ENCODE data around the gene SERP2.

The SERP2 gene

GRCh38 chr13:44354884-44355283 is 18.7 kb upstream of the SERP2 start:
- no peak for DNase-seq
- intact Hi-C loops (cut with DNase I) = no loop called here

GRCh38 chr13:44355621-44356020 is 18.0 kb upstream of the SERP2 start:
- DNase-seq = no peak
- intact Hi-C loops (cut with DNase I) = no loop called here

- intact Hi-C loops (cut with DNase I) = no loop called here
These were observed 13.6 kb upstream of the SERP2 start for GRCh38 chr13:44359983-44360375.

GRCh38 chr13:44362394-44363040 is 11.1 kb upstream of the SERP2 start:
- intact Hi-C loops (cut with DNase I) = no loop called here
- DNase-seq = no peak

More at GRCh38 chr13:44359983-44360375, 13.6 kb upstream of the SERP2 start:
- no peak for DNase-seq

GRCh38 chr13:44363631-44364344 is 9.8 kb upstream of the SERP2 start:
- no peak for DNase-seq
- intact Hi-C loops (cut with DNase I) = no loop called here

GRCh38 chr13:44364345-44365000 is 9.2 kb upstream of the SERP2 start:
- no peak for DNase-seq
- intact Hi-C loops (cut with DNase I) = no loop called here

GRCh38 chr13:44365008-44365407 is 8.6 kb upstream of the SERP2 start:
- intact Hi-C loops (cut with DNase I) = no loop called here
- no peak for DNase-seq

GRCh38 chr13:44365899-44366298 is 7.7 kb upstream of the SERP2 start:
- intact Hi-C loops (cut with DNase I) = no loop called here

GRCh38 chr13:44368062-44368591 is 5.5 kb upstream of the SERP2 start:
- DNase-seq = no peak
- intact Hi-C loops (cut with DNase I) = no loop called here

More at GRCh38 chr13:44365899-44366298, 7.7 kb upstream of the SERP2 start:
- no peak for DNase-seq

- DNase-seq = no peak
- intact Hi-C loops (cut with DNase I) = no loop called here
These were observed 4.8 kb upstream of the SERP2 start for GRCh38 chr13:44368599-44369368.

GRCh38 chr13:44371421-44371820 is 2.2 kb upstream of the SERP2 start:
- intact Hi-C loops (cut with DNase I) = no loop called here
- no peak for DNase-seq

GRCh38 chr13:44373247-44373600 is 400 bp upstream of the SERP2 start:
- intact Hi-C loops (cut with DNase I) = no loop called here
- peak in 2 of 10 donors; percentile 72 to 87 for DNase-seq

- peak in 1 of 10 donors; percentile 23 for DNase-seq
- intact Hi-C loops (cut with DNase I) = no loop called here
These were observed 706 bp downstream of the SERP2 start for GRCh38 chr13:44374348-44374712.

GRCh38 chr13:44378277-44378676 is 4.7 kb downstream of the SERP2 start:
- intact Hi-C loops (cut with DNase I) = loop anchor here (5.0 kb wide), 1 partner anchor 54 kb away; no protein-coding TSS in a partner anchor
- DNase-seq = no peak

- intact Hi-C loops (cut with DNase I) = loop anchor here (5.0 kb wide), 1 partner anchor 52 kb away; no protein-coding TSS in a partner anchor
- no peak for DNase-seq
These were observed 6.3 kb downstream of the SERP2 start for GRCh38 chr13:44379885-44380284.

GRCh38 chr13:44380404-44381165 is 7.0 kb downstream of the SERP2 start:
- intact Hi-C loops (cut with DNase I) = no loop called here
- no peak for DNase-seq

- intact Hi-C loops (cut with DNase I) = no loop called here
- no peak for DNase-seq
These were observed 9.1 kb downstream of the SERP2 start for GRCh38 chr13:44382635-44383145.

- DNase-seq = no peak
- intact Hi-C loops (cut with DNase I) = no loop called here
These were observed 10.3 kb downstream of the SERP2 start for GRCh38 chr13:44383945-44384344.

- DNase-seq = no peak
- intact Hi-C loops (cut with DNase I) = no loop called here
These were observed 11.2 kb downstream of the SERP2 start for GRCh38 chr13:44384778-44385177.

GRCh38 chr13:44385401-44385800 is 11.8 kb downstream of the SERP2 start:
- intact Hi-C loops (cut with DNase I) = no loop called here
- no peak for DNase-seq

Data from posterior cingulate gyrus (tissue), 11 donors.